Gastroesophageal sphincter (tissue), 4 donors: ENCODE results near the gene MAPT. TPM values are rescaled to one million over a fixed set of nuclear protein-coding genes. Genes with fewer than 3 reads are reported as not detected.

Source experiments
- ATAC-seq: fragments of 150-250 bp; one replicate; pipeline ENCODE4 v1.9.1; 2016; ENCODE audit warnings: mild to moderate bottlenecking, moderate library complexity
- H3K27ac ChIP-seq, 4 donors: fragments of 200-600 bp; sonication (generic) in 3 of 4; 1 replicate in 3 of 4; 2 replicates in 1 of 4; pipeline ENCODE4 v1.5.1; 2016 to 2019
- H3K27me3 ChIP-seq: fragments of 200-600 bp; sonication (generic); one replicate; pipeline ENCODE4 v1.5.1; 2019
- H3K36me3 ChIP-seq, 2 donors: fragments of 200-600 bp; sonication (generic); one replicate each; pipeline ENCODE4 v1.5.1; 2019; ENCODE audit warnings: control low read depth in 1 of 2
- H3K4me1 ChIP-seq, 3 donors: fragments of 200-600 bp; sonication (generic); 1 replicate in 2 of 3; 2 replicates in 1 of 3; pipeline ENCODE4 v1.5.1; 2016 to 2019; ENCODE audit warnings: control low read depth in 2 of 3
- H3K4me3 ChIP-seq, 2 donors: fragments of 200-600 bp; sonication (generic); one replicate each; pipeline ENCODE4 v1.5.1; 2019; ENCODE audit warnings: mild to moderate bottlenecking in 1 of 2, moderate library complexity in 1 of 2
- H3K9me3 ChIP-seq, 3 donors: fragments of 200-600 bp; sonication (generic); one replicate each; pipeline ENCODE4 v1.5.1; 2017 to 2019; ENCODE audit warnings: control low read depth in 2 of 3
- CTCF ChIP-seq, 4 experiments: fragments of 200-600 bp in 2 of 4; fragments of 450-650 bp in 2 of 4; sonication (generic) in 1 of 4; IDR thresholded peaks; one replicate each; pipeline ENCODE4 v1.5.1; 2017 to 2019; ENCODE audit warnings: antibody characterized with exemption in 4 of 4, mild to moderate bottlenecking in 2 of 4, moderate library complexity in 2 of 4
- EP300 ChIP-seq: sonication (generic); formaldehyde crosslinking; IDR thresholded peaks from one replicate; pipeline ENCODE4 v1.6.1; 2017; ENCODE audit warnings: antibody characterized with exemption, mild to moderate bottlenecking
- POLR2A ChIP-seq, 2 donors: fragments of 450-650 bp; IDR thresholded peaks; one replicate each; pipeline ENCODE4 v1.6.1; 2017; ENCODE audit warnings: antibody characterized with exemption in 2 of 2, mild to moderate bottlenecking in 2 of 2, moderate library complexity in 1 of 2
- POLR2AphosphoS5 ChIP-seq: sonication (generic); formaldehyde crosslinking; IDR thresholded peaks from one replicate; pipeline ENCODE4 v1.6.1; 2017; ENCODE audit warnings: antibody characterized with exemption
- WGBS, 2 donors: methylation state at CpG; one replicate each; pipeline ENCODE4 v1.1.5; 2018; ENCODE audit warnings: low coverage in 1 of 2; 5-methylcytosine and 5-hydroxymethylcytosine counted together
- total RNA-seq, 4 donors: library from RNA; depleted of rRNA; stranded (reverse); fragments of >200 nt; gene quantifications; one replicate each; pipeline ENCODE4 v1.1.0, GENCODE V29; 2016

MAPT gene
- total RNA-seq, 4 donors from 2014 or later: 3.4 to 12.2 (median 8.5) TPM

GRCh38 chr17:45958994-45959665, 64.8 kb downstream of the MAPT start:
- no peak overlapping the region for H3K4me3 ChIP-seq
- H3K36me3 ChIP-seq: no peaks in the 10 kb centered on the region
- no peaks in the 10 kb centered on the region for H3K27me3 ChIP-seq
- WGBS, 2 donors: 82 to 91% methylated on average over 5 to 7 of the region's 9 CpGs
- no peak overlapping the region for H3K27ac ChIP-seq
- ATAC-seq: no peak
- H3K4me1 ChIP-seq: no peaks in the 10 kb centered on the region
- TF ChIP-seq POLR2A (IDR thresholded peaks at IDR 0.05): no peak
- no peaks in the 10 kb centered on the region for H3K9me3 ChIP-seq

- no peaks in the 10 kb centered on the region for H3K36me3 ChIP-seq
- no peak overlapping the region for H3K27ac ChIP-seq
- TF ChIP-seq CTCF (IDR thresholded peaks at IDR 0.05): no peak
- no peaks in the 10 kb centered on the region for H3K4me1 ChIP-seq
- no peaks in the 10 kb centered on the region for H3K9me3 ChIP-seq
- no peak for ATAC-seq
- no peaks in the 10 kb centered on the region for H3K27me3 ChIP-seq
- whole genome bisulfite sequencing, 2 donors: 40 to 78% methylated on average over 1 to 3 of the region's 4 CpGs
- no peak overlapping the region for H3K4me3 ChIP-seq
These were observed 66.0 kb downstream of the MAPT start for GRCh38 chr17:45960311-45960710.

- Histone ChIP-seq H3K36me3 (no peaks in the 10 kb centered on the region), H3K4me3 (no peak overlapping the region), H3K9me3 (no peaks in the 10 kb centered on the region), H3K4me1 (peaks cover 0 to 7% (median 0%) of the 10 kb centered on the region in 3 donors), H3K27me3 (no peaks in the 10 kb centered on the region), H3K27ac (no peak overlapping the region)
- TF ChIP-seq POLR2AphosphoS5: no peak
- TF ChIP-seq POLR2A (IDR thresholded peaks at IDR 0.05): no peak
- no peak for TF ChIP-seq CTCF (IDR thresholded peaks at IDR 0.05)
- no peak for TF ChIP-seq EP300
- ATAC-seq: no peak
- 77 to 84% methylated on average over 5 of the region's 6 CpGs for WGBS, 2 donors
These were observed 66.9 kb downstream of the MAPT start for GRCh38 chr17:45961206-45961605.

- H3K36me3 ChIP-seq: no peaks in the 10 kb centered on the region
- WGBS, 2 donors: 80 to 93% methylated on average over 3 to 9 of the region's 12 CpGs
- TF ChIP-seq POLR2AphosphoS5 (no peak), EP300 (no peak), POLR2A (IDR thresholded peaks at IDR 0.05) (no peak), CTCF (IDR thresholded peaks at IDR 0.05) (no peak)
- H3K27ac ChIP-seq: no peak overlapping the region
- no peak overlapping the region for H3K4me3 ChIP-seq
- ATAC-seq: no peak
- H3K27me3 ChIP-seq: no peaks in the 10 kb centered on the region
- no peaks in the 10 kb centered on the region for H3K9me3 ChIP-seq
- peaks cover 0 to 8% (median 0%) of the 10 kb centered on the region in 3 donors for H3K4me1 ChIP-seq
These were observed 68.0 kb downstream of the MAPT start for GRCh38 chr17:45962221-45962972.

GRCh38 chr17:45963283-45963682, 68.9 kb downstream of the MAPT start:
- Histone ChIP-seq H3K27ac (no peak overlapping the region), H3K9me3 (no peaks in the 10 kb centered on the region), H3K4me3 (no peak overlapping the region), H3K36me3 (no peaks in the 10 kb centered on the region), H3K4me1 (peaks cover 0 to 8% (median 0%) of the 10 kb centered on the region in 3 donors), H3K27me3 (no peaks in the 10 kb centered on the region)
- no peak for ATAC-seq
- TF ChIP-seq POLR2A (IDR thresholded peaks at IDR 0.05) (no peak), CTCF (IDR thresholded peaks at IDR 0.05) (no peak), EP300 (no peak), POLR2AphosphoS5 (no peak)
- 93% methylated on average over 2 of the region's 5 CpGs; no CpG with 5 or more reads in 1 of the 2 donors for WGBS, 2 donors
